HG03097 (cell line): ENCODE results near the gene UBR1.
"Not testable (repeated sequence)": the region's sequence is repeated elsewhere in the genome, so short reads cannot be mapped to it uniquely, and the experiment has no call there.

Experiments
- ATAC-seq: cut with Tn5 transposase; IDR thresholded peaks from one replicate; pipeline ENCODE4 v1.9.1; 2021; ENCODE audit not compliant: unreplicated experiment, low FRiP score

The UBR1 gene

DNA sequence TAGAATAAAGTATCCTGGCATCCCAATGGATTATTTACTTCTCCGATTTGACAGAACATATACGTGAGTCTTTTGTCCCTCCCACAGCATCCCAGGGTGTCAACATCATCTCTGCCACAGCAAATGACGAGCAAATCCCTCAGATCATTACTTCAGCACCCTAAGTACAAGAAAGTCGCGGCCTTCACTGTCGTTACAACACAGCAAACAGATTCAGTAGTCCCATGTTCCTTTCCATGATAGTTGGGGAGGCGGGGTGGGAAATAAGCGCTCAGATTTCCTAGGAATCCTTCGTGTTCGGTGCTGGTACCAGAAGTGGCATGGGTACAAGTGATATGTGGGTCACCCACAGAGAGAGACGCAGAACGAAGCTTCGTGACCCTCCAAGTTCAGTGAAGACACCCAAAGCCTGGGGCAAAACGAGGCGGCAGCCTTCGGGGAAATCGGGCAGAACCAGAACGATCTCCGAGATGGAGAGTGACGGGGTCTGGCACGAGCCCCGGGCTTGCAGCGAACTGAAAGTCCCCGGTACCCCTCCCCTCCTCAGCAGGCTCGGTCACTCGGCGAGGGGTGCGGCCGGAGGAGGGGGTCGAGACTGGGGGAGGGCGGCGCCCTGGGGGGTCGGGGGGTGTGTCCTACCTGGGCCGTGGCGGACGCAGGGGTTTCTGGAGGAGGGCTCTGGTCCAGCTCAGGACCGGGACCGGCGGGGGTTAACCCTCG lies 185.9 kb downstream of the UBR1 start:
- peak; percentile 36 for ATAC-seq

GRCh38 chr15:42919308-42919707 lies 186.5 kb downstream of the UBR1 start:
- ATAC-seq, result no peak

GRCh38 chr15:42918047-42918446 lies 187.8 kb downstream of the UBR1 start:
- ATAC-seq, result no peak

DNA sequence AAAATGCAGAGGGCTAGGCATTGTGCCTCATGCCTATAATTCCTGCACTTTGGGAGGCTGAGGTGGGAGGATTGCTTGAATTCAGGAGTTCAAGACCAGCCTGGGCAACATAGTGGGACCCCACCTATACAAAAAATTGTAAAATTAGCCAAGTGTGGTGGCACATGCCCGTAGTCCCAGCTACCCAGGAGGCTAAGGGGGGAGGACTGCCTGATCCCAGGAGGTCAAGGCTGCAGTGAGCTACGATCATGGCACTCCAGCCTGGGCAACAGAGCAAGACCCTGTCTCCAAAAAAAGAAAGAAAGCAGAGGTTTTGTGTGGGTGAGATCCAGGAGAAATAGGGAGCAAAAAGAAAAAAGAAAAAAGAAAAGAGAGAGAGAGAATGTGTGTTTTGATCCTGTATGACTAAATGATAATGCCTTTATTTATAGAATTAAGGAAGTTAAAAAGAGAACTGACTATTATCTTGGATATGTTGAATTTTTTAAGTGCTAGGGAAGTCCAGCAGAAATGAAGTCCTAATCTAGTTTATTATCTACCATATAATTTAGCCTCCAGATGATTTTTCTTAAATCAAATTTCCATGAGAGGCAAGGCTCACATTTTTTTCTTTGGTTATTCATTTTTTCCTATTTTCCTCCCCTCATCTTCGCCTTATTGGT lies 190.1 kb downstream of the UBR1 start:
- ATAC-seq, result no peak

- no peak for ATAC-seq
Observed at GRCh38 chr15:42914728-42915497, 190.9 kb downstream of the UBR1 start.

- ATAC-seq, result no peak
Observed at GRCh38 chr15:42911058-42911592, 194.7 kb downstream of the UBR1 start.

DNA sequence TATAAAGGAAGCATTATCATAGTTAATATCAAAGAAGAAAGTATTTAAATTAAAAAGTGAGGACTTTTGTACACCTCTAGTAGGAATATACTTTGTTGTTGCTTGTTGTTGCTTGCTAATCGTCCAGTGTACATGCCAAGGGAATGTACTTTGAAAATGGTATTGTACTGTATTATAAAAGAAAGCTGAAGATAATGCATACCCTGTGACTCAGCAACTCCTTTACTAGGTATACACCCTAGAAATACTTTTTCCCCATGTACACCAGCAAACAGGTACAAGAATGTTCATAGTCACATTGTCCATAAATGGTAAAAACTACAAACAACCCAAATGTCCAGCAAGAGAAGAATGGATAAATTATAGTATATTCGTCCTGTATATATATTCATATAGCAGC lies 197.3 kb downstream of the UBR1 start:
- ATAC-seq, result no peak

DNA sequence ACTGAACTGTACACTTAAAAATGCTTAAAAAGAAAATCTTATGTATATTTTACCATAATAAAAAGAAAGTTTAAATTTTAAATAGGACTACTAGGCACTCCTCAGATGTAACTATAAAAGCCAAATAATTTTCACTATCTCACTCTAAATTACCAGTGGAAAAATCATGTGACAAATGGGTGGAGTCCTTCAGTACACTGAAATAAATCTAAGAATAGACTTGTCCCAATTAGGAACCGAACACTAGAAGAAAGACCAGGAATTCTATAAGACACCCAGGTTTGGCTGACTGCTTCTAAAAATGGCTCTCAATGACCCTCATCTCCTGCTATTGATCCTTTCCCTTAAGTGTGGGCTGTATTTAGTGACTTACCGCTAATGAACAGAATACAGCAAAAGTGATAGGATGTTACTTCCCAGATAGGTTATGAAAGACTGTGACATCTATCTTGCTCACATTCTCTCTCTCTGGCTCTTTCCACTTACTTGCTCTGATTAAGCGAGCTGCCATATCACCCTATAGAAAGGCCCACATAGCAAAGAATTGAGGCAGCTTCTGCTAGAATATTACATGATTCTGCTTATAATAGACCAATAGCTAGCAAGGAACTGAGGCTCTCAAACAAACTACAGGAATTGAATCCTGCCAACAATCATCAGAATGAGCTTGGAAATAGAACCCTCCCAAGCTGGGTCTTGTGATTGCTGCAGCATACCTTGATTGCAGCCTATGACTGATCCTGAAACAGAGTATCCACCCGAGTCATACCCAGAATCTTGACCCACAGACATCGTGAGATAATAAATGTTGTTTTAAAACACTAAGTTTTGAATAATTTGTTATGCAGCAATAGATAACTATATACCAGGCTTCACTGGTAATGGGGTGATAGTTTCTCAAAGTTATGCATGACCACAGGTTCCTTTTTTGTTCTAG lies 202.2 kb downstream of the UBR1 start:
- no peak for ATAC-seq

DNA sequence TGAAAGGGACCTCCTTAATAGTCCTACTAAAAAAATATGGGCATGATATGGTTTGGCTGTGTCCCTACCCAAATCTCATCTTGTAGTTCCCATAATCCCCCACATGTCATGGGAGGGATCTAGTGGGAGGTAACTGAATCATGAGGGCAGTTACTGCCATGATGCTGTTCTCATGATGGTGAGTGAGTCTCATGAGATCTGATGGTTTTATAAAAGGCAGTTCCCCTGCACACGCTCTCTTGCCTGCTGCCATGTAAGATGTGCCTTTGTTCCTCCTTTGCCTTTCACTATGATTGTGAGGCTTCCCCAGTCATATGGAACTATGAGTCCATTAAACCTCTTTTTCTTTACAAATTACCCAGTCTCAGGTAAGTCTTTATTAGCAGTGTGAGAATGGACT lies 211.9 kb downstream of the UBR1 start:
- ATAC-seq, result not testable (repeated sequence)
